CD4-positive, alpha-beta T cell treated with Interferon gamma for 1 hour (primary cell): ENCODE data around the gene DCPS.
"Not testable (repeated sequence)": the region's sequence is repeated elsewhere in the genome, so short reads cannot be mapped to it uniquely, and the experiment has no call there.

Experiments used
- DNase-seq: peaks from one replicate; pipeline ENCODE4 v3.0.0-alpha.2; 2020

Gene DCPS

GRCh38 chr11:126290887-126291286 is 13.0 kb upstream of the DCPS start:
- DNase-seq: no peak

- no peak for DNase-seq
These were observed 10.1 kb upstream of the DCPS start for GRCh38 chr11:126293726-126294125.

GRCh38 chr11:126297004-126297403 is 6.9 kb upstream of the DCPS start:
- DNase-seq: no peak

- DNase-seq: no peak
These were observed 706 bp downstream of the DCPS start for GRCh38 chr11:126304457-126305075.

- no peak for DNase-seq
These were observed 1.8 kb downstream of the DCPS start for GRCh38 chr11:126305699-126306098.

GRCh38 chr11:126307706-126308105 is 3.8 kb downstream of the DCPS start:
- no peak for DNase-seq

GRCh38 chr11:126308271-126308671 is 4.4 kb downstream of the DCPS start:
- no peak for DNase-seq

- DNase-seq: not testable (repeated sequence)
These were observed 4.9 kb downstream of the DCPS start for GRCh38 chr11:126308771-126309170.

- peak; percentile 56 for DNase-seq
These were observed 6.5 kb downstream of the DCPS start for GRCh38 chr11:126310200-126310991.

GRCh38 chr11:126310992-126311310 is 7.1 kb downstream of the DCPS start:
- no peak for DNase-seq

GRCh38 chr11:126311401-126312291 is 7.8 kb downstream of the DCPS start:
- no peak for DNase-seq

GRCh38 chr11:126312961-126313360 is 9.1 kb downstream of the DCPS start:
- DNase-seq: no peak

- no peak for DNase-seq
These were observed 10.0 kb downstream of the DCPS start for GRCh38 chr11:126313826-126314225.

GRCh38 chr11:126317432-126317755 is 13.5 kb downstream of the DCPS start:
- no peak for DNase-seq

- DNase-seq: no peak
These were observed 14.1 kb downstream of the DCPS start for GRCh38 chr11:126317756-126318573.

GRCh38 chr11:126318574-126319373 is 14.9 kb downstream of the DCPS start:
- DNase-seq: no peak

GRCh38 chr11:126319374-126319740 is 15.5 kb downstream of the DCPS start:
- no peak for DNase-seq

- DNase-seq: no peak
These were observed 19.1 kb downstream of the DCPS start for GRCh38 chr11:126322996-126323395.

- no peak for DNase-seq
These were observed 23.6 kb downstream of the DCPS start for GRCh38 chr11:126327281-126328000.

- no peak for DNase-seq
These were observed 24.1 kb downstream of the DCPS start for GRCh38 chr11:126328001-126328390.

- no peak for DNase-seq
These were observed 24.6 kb downstream of the DCPS start for GRCh38 chr11:126328444-126328843.
